ENCODE results near the gene NANOS3.

Gene NANOS3

DNA sequence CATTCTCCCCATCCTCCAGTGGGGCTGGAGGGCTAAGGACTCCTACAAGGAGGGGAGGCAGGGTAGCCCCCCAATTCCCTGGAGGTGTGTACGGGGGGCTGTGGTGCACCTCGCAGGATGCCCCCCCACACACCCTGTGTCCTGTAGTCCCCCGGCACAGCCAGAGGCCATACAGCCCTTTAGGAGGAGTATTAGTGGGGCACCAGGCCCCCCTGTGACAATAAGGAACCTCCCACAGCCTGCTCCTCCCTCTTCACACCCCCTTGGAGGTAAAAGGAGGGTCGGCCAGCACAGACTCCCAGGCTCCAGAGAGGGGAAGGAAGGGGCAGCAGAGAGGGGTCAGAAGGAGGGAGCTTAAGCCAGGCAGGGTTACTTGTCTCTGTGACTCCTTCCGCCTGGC, at the start of gene NANOS3:
TSS of gene NANOS3 (plus strand) at position 301 of the 400 bp plus-strand sequence. CDS start 115 bp downstream, outside the sequence.
- TF ChIP-seq, protein P1, sequence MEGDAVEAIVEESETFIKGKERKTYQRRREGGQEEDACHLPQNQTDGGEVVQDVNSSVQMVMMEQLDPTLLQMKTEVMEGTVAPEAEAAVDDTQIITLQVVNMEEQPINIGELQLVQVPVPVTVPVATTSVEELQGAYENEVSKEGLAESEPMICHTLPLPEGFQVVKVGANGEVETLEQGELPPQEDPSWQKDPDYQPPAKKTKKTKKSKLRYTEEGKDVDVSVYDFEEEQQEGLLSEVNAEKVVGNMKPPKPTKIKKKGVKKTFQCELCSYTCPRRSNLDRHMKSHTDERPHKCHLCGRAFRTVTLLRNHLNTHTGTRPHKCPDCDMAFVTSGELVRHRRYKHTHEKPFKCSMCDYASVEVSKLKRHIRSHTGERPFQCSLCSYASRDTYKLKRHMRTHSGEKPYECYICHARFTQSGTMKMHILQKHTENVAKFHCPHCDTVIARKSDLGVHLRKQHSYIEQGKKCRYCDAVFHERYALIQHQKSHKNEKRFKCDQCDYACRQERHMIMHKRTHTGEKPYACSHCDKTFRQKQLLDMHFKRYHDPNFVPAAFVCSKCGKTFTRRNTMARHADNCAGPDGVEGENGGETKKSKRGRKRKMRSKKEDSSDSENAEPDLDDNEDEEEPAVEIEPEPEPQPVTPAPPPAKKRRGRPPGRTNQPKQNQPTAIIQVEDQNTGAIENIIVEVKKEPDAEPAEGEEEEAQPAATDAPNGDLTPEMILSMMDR (IDR thresholded peaks at IDR 0.05) = no peak

GRCh38 chr19:13827656-13828055, 49.3 kb upstream of the NANOS3 start:
- TF ChIP-seq, protein P1 (IDR thresholded peaks at IDR 0.05) = no peak

- TF ChIP-seq, protein P1 (IDR thresholded peaks at IDR 0.05) = no peak
These were observed 46.7 kb upstream of the NANOS3 start for GRCh38 chr19:13830114-13830740.

DNA sequence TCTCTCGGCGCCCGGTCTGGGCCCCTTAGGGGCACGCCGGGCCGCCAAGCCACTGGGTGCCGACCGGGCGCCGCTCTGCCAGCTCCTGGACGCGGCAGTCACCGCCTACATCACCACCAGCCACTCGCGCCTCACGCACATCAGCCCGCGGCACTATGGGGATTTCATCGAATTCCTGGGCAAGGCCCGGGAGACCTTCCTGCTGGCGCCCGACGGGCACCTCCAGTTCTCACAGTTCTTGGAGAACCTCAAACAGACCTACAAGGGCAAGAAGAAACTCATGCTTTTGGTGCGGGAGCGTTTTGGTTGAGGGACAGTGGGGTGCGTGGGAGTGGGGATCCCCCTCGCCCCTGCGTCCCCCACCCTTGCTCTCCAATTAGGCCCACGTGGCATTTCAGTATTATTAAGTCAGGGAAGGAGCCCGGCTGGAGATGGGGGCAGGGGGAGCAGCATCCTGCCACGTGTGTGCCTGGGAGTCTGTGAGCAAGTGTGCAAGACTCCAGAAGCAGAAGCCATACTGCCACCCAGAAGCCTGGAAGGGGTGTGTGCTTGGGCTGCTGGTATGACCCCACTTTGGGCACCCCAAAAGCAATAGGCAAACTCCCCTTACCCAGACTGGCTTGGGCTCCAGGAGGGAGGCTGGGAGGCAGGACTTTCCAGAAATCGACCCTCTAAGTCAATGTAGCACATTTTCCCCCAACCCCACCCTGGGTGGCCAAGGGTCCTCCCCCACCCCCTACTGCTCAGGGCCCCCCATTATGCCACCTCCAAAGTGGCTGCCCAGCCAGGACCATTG, 46.0 kb upstream of the NANOS3 start:
- TF ChIP-seq, protein P1 (IDR thresholded peaks at IDR 0.05) = no peak

GRCh38 chr19:13831537-13832467, 45.1 kb upstream of the NANOS3 start:
- TF ChIP-seq, protein P1 (IDR thresholded peaks at IDR 0.05) = no peak

DNA sequence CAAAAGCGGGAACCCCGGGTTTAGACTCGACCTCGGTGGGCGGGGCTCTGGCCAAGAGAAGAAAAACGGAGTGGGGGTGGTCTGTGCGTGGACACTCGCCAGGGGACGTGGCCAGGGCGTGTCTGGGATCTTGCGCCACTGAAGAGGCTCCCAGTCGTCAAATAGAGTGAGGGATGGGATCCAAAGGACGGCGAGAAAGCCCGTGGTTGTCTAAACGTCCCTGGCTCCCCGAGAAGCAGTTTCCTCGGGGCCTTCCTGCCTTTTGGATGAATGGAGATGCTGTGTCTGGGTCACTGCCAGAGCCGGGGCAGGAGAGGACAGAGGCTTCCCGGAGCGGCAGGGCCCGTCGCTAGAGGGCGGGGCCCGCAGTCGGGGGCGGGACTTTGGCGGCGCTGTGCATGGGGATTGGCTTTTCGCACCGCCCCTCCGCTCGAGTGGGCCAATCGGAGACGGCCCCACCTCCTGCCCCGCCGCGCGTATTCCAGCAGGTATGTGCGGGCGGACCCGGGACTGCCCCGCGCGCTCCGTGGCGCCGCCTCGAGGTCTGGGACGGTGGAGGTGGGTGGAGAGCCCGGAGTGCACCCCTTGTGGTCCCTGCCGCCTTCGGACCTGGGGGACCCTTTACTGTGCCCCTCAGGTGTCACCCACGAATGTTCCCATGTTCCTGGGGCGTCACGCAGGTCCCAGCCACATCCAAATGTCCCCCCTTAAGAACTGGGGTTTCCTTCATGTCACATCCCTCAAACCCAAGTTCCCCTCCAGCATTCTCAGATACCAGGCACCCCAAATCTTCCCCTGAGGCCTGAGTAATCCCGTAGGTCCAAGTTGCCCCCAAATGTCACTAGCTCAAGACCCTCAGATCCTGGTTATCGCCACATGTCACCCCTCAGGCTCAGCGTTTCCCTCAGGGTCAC, 43.3 kb upstream of the NANOS3 start:
- TF ChIP-seq, protein P1 (IDR thresholded peaks at IDR 0.05) = peak; percentile 55; the same call in 1 of the 2 replicates
